ENCODE measurements around the gene SH3GLB1. TPM values are rescaled to one million over a fixed set of nuclear protein-coding genes. Genes with fewer than 3 reads are reported as not detected.

Gene SH3GLB1
- total and polyA plus RNA-seq, 2 of the 8 experiments (the other 6 are each of a cell fraction or from before 2014, with no cell fraction given), result 7.7 to 43.1 TPM

DNA sequence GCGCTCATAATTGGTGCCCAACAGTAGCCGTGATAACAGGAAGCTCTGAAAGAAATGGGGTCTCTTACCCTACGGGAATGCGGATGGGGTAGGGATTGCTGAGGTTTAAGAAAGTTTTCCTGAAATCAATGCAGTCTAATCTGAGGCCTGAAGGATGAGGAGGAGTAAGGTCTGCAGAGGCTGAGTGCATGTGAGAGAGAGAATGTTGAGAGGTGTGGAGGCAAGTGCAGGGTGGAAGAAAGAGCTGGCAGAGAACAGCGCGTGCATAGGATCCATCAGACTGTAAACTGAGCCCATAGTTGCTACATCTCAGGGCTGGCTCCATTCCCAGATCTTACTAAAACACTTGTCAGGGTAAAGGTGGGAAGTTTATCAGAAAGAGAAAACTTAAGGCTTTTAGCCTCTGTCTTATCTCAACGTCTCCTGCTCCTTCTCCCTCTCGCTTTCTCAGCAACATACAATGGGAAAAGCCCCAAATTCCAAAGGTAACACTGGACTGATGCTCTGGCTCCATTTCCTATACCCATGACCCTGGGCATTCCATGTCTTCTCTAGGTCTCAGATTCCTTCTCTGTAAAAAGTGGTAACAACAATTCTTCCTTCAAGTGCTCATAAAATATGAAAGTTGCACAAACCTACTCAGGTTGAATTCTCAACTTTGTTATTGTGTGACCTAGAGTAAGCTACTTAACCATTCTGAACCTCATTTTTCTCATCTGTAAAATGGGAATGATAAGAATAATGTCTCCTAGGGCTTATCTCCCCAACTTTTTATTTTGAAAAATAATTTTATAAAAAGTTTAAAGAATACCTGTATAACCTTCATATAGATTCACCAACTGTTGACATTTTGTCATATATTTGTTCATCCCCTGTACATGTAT is 75.2 kb downstream of the SH3GLB1 start:
- no peak overlapping the region for H4K5ac ChIP-seq (ENCODE audit: insufficient read length, low read depth, low read length)
- no peak overlapping the region for H3K14ac ChIP-seq (ENCODE audit: insufficient read length)
- no peak overlapping the region for H2BK20ac ChIP-seq (ENCODE audit: low read length)
- ChIA-PET CTCF (ENCODE audit: partially characterized antibody) (interaction anchor here (1.3 to 1.9 kb wide), 3 partner anchors 10 to 304 kb away, joined by 4 to 9 read pairs (median 4); no protein-coding TSS in a partner anchor), POLR2A (ENCODE audit: partially characterized antibody) (no interaction called here)
- no peaks in the 10 kb centered on the region for H3K9me3 ChIP-seq (ENCODE audit: insufficient read depth in 2 of 2, low read depth in 1 of 2, low read length in 1 of 2)
- no peak overlapping the region for H2AK5ac ChIP-seq (ENCODE audit: low read depth, low read length)
- H3K23me2 ChIP-seq (ENCODE audit: low read depth, low read length), result no peaks in the 10 kb centered on the region
- H3K9ac ChIP-seq (replicated peaks in 1 of 4; ENCODE audit: extremely low read depth in 1 of 4, low read depth in 3 of 4, low read length in 3 of 4), result no peak overlapping the region
- no peak overlapping the region for H3K23ac ChIP-seq (ENCODE audit: insufficient read length)
- no peaks in the 10 kb centered on the region for H3K36me3 ChIP-seq (ENCODE audit: control insufficient read depth in 2 of 4, insufficient read depth in 4 of 4, low read length in 3 of 4)
- no peak overlapping the region for H4K91ac ChIP-seq (replicated peaks; ENCODE audit: insufficient read length, low read length)
- FAIRE-seq (no peak), DNase-seq (ENCODE audit: low read depth in 1 of 2, low spot score in 2 of 2) (no peak)
- TF ChIP-seq BCL11A (IDR thresholded peaks at IDR 0.05; ENCODE audit: low read depth in 2 of 2, low read length in 2 of 2), result no peak
- H4K20me1 ChIP-seq (replicated peaks in 1 of 2; ENCODE audit: control insufficient read depth in 1 of 2, insufficient read depth in 2 of 2, low read length in 2 of 2), result no peaks in the 10 kb centered on the region
- peaks cover 0 to 2% (median 0%) of the 10 kb centered on the region in 4 experiments; a peak in 1 of 7 replicates for H3K4me1 ChIP-seq (replicated peaks in 1 of 4; ENCODE audit: control insufficient read depth in 3 of 4, insufficient read depth in 4 of 4, low read length in 3 of 4)
- no peak overlapping the region for H2BK5ac ChIP-seq (ENCODE audit: low read depth, low read length)
- no peaks in the 10 kb centered on the region for H3K79me2 ChIP-seq (ENCODE audit: control insufficient read depth in 1 of 2, insufficient read depth in 2 of 2, low read length in 2 of 2)
- H2BK120ac ChIP-seq (replicated peaks; ENCODE audit: low read depth, low read length), result no peak overlapping the region
- no peak overlapping the region for H3K4me3 ChIP-seq (ENCODE audit: extremely low read depth in 1 of 4, insufficient read depth in 2 of 4, low read depth in 3 of 4, low read length in 4 of 4)
- H2BK15ac ChIP-seq (ENCODE audit: low read length), result no peak overlapping the region
- no peak overlapping the region for H3K4ac ChIP-seq (replicated peaks; ENCODE audit: insufficient read length, low read depth, low read length)
- no peaks in the 10 kb centered on the region for H3K27me3 ChIP-seq (replicated peaks in 1 of 4; ENCODE audit: control insufficient read depth in 3 of 4, extremely low read depth in 1 of 4, insufficient read depth in 3 of 4, low read length in 3 of 4)
- WGBS, 2 experiments (ENCODE audit: extremely low coverage in 1 of 2, insufficient coverage in 1 of 2, insufficient read length in 1 of 2, insufficient replicate concordance in 2 of 2, low coverage in 1 of 2, low lambda C conversion rate in 2 of 2, missing lambda C conversion rate in 1 of 2), result 92% methylated on average over 8 of the region's 8 CpGs; no CpG with 5 or more reads in 1 of the 2 experiments
- H3K18ac ChIP-seq (ENCODE audit: extremely low read depth, low read length), result no peak overlapping the region
- H3K79me1 ChIP-seq (ENCODE audit: low read depth, low read length), result no peaks in the 10 kb centered on the region
- H3K4me2 ChIP-seq (ENCODE audit: insufficient read depth in 1 of 2, low read depth in 2 of 2, low read length in 2 of 2), result no peak overlapping the region
- H3K56ac ChIP-seq (replicated peaks; ENCODE audit: insufficient read length, low read depth, low read length), result no peak overlapping the region
- peak overlapping the region; percentile 46; the same call in 1 of the 2 replicates for H2AFZ ChIP-seq (ENCODE audit: low read length)
- H2BK12ac ChIP-seq (ENCODE audit: low read depth, low read length), result no peak overlapping the region
- H3K27ac ChIP-seq (ENCODE audit: low read depth, low read length), result no peak overlapping the region
- H4K8ac ChIP-seq (ENCODE audit: extremely low read depth, insufficient read depth, low read length), result no peak overlapping the region
